Right renal pelvis (tissue), 4 donors: Measurements from ENCODE around the gene TMPRSS13. TPM values are rescaled to one million over a fixed set of nuclear protein-coding genes. Genes with fewer than 3 reads are reported as not detected.

Experiments
- DNase-seq, 4 donors: peaks; one replicate each; pipeline ENCODE4 v3.0.0-alpha.2; 2013; ENCODE audit warnings: low read depth in 4 of 4, low spot score in 3 of 4, missing footprints in 1 of 4
- polyA plus RNA-seq, 4 donors: library from polyadenylated mRNA; unstranded; fragments of 120-200 nt; gene quantifications; one replicate each; pipeline ENCODE4 v1.2.1, GENCODE V29; 2013; ENCODE audit not compliant: insufficient read length in 4 of 4

The TMPRSS13 gene
- polyA plus RNA-seq, 4 donors: 0.62 to 0.90 (median 0.73) TPM

- no peak for DNase-seq
Observed at GRCh38 chr11:117914991-117915618, 14.1 kb downstream of the TMPRSS13 start.

- DNase-seq: no peak
Observed at GRCh38 chr11:117914398-117914761, 14.8 kb downstream of the TMPRSS13 start.

DNA sequence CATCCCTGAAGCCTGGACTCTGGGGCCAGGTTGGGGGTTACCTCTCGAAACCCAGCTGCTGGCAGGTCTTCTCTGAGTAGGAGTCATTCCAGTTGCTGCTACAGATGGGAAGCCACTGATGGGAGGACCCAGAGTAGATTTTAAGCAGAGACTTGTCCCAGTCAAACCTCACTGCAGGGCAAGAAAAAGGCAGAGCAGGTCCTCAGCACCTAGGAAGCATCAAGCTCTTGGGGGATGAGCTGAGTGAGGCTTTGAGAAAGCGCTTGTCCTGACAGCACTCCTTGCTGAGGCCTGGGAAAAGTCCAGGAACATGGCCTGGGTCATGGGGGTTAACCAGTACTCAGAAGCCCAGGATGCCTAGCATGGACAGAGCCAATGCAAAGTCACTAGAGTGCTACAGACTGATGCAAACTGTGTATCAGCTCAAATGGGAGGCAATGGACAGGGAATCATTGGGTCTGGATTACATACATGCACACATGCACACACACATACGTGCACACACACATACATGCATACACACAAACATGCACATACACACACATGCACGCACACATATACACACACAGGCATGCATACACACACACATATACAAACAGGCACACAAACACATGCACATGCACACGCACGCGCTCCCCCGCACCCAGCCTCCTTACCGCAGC lies 15.3 kb downstream of the TMPRSS13 start:
- DNase-seq: no peak

DNA sequence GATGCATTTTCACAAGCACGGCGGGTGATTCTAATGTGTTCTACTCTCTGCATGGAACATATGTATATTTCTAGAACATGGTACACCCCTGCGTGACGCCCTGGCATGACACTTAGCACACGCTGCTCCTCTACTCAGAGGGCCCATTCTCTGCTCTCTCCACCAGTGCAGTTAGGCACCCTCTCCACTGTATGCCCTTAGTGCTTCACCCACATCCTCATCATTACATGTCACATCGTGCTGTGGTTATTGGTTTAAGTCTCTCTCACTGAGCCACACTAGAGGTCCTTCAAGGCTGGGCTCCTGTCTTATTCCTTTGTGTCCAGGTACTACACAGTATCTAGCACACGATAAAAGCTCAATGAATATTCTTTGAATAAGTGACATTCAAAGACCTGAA lies 16.7 kb downstream of the TMPRSS13 start:
- no peak for DNase-seq

DNA sequence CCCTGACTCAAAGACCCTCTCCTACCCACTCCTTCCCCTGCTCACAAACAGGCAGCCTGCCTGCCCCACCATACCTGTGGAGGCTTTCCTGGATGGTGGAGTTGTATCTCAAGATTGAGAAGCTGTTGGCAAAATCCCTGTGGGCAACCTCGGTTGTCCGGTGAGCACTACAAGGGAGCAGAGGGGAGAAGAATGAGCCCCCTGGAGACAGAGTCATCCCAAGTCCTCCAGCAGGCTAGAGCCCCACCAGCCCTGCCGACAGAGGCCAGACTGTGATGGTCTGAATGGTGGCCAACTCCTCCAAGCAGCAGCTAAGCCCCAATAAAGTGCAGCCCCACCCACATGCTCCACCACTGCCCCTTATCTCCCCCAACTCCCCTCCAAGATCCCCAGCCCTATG lies 17.5 kb downstream of the TMPRSS13 start:
- DNase-seq: no peak

- no peak for DNase-seq
Observed at GRCh38 chr11:117910941-117911655, 18.1 kb downstream of the TMPRSS13 start.

- no peak for DNase-seq
Observed at GRCh38 chr11:117910525-117910924, 18.7 kb downstream of the TMPRSS13 start.

DNA sequence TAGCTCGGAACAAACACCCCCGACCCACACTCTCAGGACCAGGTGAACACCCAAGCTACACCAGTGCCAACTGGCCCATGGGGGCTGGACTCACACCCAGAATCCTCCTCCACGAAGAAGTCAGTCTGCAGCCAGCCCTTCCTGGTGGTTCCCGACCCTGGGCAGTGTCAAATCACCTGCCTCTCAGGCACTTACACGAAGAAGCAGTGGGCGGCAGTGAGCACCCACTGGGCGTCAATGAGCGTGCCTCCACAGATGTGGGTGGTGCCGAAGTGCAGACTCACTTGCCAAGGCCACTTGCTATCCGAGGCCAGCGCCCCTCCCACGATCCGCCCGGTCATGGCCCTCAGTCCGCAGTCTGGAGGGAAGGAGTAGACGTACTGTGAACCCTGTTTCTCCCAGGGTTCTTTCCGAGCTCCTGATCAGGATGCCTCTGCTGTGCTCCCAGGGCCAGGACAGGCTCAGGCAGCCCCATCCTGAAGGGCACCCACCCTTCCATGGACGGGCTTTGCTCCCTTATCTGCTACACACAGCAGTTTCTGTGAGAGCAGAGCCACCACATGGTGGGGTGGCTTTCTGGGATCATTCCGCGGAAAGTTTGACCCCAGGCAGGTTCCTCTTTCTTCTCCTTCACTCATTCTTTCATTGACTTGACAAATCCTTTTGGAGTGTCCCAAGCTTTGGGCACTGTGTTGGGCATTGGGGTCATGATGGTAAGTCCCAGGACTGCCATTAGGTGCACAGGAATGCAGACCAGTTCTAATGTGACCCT lies 19.4 kb downstream of the TMPRSS13 start:
- DNase-seq: no peak

GRCh38 chr11:117908959-117909610 lies 20.1 kb downstream of the TMPRSS13 start:
- DNase-seq: no peak

GRCh38 chr11:117908109-117908895 lies 20.9 kb downstream of the TMPRSS13 start:
- no peak for DNase-seq

GRCh38 chr11:117907276-117908108 lies 21.7 kb downstream of the TMPRSS13 start:
- DNase-seq: peak; percentile 39 to 52 (median 43)

GRCh38 chr11:117906710-117907109 lies 22.5 kb downstream of the TMPRSS13 start:
- no peak for DNase-seq

DNA sequence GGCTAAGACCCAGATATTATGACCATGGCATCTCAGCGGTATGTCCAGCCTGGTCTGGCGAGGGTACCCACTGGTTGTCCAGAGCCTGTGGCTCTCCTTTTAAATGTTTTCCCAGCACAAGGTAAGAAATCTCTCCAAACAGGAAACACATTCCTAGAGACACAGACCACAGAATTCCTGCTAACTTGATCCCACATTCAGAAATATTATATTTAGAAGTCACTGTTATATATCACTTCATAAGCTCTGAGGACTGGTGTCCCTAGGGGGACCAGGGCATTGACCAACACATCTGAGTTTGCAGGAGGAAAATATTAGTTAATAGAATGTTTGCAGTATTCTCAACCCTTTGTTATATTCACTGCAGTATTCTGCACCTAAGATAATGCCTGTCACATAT lies 23.1 kb downstream of the TMPRSS13 start:
- no peak for DNase-seq

GRCh38 chr11:117905524-117905923 lies 23.7 kb downstream of the TMPRSS13 start:
- no peak for DNase-seq

GRCh38 chr11:117903505-117904382 lies 25.5 kb downstream of the TMPRSS13 start:
- no peak for DNase-seq

DNA sequence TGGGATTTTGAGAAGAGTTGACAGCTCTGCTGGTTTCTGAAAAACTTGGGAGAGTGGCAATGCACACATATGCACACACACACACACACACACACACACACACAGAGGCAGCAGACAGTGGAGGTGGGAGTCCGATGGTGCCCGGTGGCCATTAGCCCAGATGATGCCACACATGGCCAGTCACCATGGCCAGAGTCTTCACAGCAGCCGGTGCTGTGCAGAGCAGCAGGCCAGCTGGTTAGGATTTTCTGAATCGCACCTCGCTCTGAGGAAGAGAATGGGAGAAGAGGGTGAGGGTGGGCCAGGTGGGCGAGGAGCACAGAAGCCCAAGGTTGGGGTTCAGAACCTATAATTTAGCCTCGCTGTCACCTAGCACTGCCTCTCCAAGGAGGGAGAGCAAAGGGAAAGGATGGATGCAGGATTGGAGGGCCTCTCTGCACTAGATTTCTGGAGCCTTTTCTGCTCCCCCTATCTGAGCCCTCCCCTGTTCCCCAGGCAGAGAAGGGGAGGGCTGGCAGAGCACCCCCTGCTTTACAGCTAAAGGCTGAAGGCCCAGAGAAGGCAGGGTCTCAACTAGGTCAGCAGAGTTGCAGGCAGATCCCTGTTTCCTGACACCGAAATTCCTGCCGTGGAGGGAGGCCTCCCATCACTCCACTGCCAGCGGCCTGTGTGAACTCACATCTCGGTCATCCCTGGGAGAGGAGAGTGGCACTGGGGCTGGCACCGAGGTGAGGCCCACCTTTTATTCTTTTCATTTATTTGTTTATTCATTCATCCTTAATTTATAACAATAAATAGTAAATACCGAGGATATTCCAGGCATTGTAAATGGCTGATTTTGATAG lies 27.0 kb downstream of the TMPRSS13 start:
- no peak for DNase-seq

DNA sequence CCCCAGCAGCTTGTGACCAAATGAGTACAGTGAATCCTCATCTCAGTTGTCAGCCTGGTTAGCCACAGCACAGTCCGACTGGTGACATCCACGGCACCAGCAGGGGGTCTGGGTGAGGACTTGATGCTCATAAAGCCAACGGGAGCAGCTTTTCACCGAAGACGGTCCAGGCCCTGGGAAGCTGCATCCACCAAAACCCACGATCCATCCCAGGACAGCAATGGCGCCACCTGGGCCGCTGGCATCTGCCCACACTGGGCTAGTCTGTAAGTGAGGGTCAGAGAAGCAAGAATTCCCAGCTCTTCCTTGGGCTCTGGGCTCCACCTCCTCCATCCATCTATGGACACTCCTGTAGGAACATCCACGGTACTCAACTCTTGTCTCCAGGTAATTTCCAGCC lies 27.6 kb downstream of the TMPRSS13 start:
- DNase-seq: no peak
